DLD1 (cell line): ENCODE measurements around the gene COL4A1.

Experiments used
- in situ Hi-C: cut with HindIII; loops from 2 replicates; pipeline ENCODE4 v1.10.0; 2017; ENCODE audit warnings: low sequenced_read_pairs

COL4A1 gene

DNA sequence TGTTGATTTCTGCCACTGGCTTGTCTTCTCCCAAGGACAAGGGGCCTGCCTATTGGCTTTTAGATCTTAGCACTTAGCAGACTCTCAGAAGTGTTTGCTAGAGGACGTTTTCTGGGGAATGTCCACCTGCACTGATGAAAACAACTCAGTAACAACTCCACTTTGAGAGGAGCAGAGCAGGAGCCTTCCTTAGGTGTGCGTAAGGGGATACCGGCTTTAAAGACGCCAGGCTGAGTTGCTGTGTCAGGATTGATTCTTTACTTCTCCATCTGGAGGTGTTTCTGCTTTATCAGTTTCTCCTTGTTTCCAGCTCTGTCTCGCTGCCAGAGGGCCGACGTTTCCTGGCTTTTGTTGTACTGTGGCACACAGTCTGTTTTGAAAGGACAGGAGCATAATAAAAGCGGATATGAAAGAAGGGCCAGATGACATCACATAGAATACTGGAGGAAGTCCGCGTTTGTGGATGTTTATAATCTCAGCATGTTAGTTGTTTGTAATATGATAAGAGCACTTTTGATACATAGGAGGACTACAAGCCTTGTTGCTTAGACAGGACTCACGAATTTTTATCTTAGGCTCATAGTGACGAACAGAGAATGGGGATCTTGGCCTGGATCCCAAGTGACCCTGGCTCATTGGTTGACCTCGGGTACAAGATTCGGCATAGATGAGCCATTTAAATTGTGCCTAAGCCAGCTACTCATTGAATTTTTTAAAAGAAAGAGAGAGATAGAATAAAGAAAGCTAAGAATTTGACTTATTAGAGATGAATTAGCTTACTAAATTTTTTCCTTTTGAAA is 34.7 kb upstream of the COL4A1 start:
- in situ Hi-C loops = no loop called here

DNA sequence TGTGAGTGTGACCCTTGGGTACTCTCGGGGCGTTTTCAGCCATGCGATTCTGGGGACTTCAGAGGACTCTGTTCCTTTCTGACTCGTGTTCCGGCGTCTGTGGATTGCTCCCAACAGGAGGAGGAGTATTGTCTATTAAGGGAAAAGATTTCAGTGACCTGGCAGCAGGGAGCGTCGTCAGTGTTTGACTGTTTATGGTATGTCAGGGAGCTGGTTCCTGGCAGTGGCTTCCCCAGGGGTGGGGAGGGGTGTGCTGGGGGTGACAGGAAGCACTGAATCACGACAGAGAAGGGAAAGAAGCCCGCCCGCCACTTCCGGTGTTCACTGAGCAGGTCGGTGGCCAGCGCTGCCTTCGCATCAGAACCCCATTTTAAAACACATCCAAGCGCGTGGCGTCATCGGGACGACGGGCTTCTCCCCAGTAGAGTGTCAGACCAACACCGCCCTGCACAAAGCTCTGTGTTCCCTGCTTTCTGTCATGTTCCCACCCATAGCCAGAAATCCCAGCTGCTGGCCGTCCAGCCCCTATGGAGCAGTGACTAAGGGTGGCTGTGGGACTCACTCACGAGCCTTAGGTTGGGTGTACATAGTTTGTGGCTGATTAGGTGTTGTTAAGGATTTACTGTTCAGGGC is 34.0 kb upstream of the COL4A1 start:
- in situ Hi-C loops = no loop called here

DNA sequence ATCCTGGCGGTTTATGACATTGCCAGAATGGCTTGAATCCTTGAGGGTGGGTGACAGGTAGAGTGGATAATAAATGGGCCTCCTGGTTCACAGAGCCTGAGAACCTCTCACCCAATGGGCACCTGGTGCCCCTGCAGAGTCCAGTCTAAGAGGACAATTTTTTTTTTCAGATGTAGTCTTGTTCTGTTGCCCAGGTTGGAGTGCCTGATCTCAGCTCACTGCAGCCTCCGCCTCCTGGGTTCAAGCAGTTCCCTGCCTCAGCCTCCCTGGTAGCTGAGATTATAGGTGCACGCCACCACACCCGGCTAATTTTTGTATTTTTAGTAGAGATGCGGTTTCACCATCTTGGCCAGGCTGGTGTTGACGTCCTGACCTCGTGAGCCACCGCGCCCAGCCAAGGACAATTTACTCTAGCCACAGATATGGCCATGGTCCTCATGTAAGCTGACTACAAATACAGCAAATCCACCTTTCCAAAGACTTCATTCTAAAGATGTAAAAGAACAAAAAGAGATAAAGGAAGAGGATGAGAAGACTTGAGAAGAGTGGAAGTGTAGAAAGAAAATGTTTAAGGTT is 33.1 kb upstream of the COL4A1 start:
- in situ Hi-C loops = no loop called here

DNA sequence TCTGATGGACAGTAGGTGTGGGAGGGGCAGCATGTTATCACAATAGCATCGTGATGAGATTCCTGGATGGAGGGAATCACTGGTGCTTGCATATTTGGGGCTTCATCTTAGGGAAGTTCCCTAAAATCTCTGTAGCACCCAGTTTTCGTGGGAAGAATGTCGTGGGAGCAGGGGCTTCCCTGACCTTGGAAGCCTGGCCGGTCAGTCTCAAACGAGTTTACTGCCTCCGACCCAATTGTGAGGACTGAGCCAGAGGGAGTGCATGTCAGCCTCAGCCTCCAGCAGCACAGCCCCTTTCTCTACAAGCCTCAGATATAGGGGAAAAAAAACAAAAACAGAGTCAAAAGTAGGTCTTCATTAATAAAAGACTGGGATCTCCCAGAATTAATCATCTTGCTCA is 32.3 kb upstream of the COL4A1 start:
- in situ Hi-C loops = no loop called here

DNA sequence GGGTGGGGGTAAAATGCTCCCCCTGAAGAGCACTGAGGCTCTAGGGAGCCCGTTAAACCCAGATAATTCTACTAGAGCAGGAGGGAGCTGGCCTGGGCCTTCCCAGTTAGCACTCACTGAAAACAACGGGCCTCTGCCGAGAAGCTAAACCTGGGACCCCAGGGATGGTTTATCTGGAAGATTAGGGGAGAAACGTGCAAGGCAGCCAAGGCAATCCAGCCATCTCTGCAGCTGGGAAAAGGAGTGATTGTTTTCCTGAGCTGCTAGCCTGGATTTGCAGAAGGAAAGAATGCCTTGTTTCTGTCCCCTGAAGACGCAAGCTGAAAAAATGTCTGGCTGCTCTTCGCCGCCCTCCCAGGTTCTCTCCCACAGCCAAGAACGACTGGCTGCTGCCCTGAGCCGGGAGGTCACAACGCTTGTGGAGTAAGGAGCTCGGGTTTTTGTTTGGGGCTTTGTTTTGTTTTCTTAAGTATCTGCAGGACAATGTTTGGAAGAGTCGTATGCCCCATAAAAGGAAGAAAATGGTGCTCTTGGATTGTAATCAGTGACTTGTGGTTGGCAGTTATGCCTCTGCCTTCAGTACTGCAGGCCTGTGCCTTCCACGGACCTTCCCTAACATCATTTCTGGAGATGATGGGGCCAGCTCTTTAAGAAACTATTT is 31.6 kb upstream of the COL4A1 start:
- in situ Hi-C loops = no loop called here

DNA sequence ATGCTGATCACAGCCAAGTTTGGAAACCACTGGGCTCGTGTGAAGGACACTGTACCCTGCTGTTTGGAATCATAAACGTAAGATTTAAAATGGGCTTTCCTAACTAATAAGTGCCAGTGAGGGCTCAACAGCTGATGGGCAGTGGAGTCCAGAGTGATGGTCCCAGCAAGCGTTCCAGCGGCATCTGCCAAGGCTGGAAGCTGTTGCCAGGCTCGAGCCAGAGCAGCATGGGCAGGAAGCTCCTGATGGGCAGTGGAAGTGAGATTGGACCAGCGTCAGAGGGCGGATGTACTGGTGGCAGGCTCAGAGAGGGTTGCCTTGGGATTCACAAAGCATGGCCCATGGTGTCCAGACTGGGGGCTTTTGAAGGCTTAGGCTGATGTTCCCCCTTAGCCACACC is 30.3 kb upstream of the COL4A1 start:
- in situ Hi-C loops = no loop called here

DNA sequence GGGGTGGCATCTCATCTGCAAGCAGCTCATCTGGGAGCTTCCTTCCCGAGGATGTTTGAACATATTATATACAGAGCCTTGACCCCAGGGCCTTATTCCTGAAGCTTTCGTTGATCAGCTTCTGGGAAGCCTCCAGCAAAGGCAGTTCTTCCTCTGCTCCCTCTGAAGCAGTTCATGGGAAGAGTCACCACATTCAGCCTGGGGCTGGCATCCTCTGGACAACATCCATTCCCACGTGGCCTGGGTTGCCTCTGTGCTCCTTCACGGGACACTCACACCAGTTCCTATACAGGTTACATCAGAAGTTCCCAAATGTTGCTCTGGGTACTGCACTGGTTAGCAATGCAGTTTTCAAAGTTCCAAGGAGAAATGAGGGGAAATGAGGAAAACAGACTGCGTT is 29.7 kb upstream of the COL4A1 start:
- in situ Hi-C loops = no loop called here

DNA sequence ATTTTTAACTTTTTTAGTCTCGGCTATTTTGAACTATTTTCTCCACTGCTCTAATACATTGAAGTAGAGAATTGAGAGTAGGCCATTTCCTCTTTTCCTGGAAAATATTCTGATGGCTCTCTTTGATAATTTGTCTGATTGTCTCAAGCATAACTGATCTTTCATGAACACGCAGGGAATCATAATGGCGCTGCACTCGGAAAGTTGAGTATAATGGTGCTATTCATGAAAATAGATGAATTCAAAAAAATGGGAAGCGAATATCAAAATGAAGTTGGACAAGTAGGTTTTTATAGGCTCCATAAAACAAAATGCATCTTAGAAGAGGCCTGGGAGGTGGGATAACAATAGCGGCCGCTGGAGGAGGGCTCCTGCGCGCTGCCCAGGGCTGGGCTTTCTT is 29.2 kb upstream of the COL4A1 start:
- in situ Hi-C loops = no loop called here

DNA sequence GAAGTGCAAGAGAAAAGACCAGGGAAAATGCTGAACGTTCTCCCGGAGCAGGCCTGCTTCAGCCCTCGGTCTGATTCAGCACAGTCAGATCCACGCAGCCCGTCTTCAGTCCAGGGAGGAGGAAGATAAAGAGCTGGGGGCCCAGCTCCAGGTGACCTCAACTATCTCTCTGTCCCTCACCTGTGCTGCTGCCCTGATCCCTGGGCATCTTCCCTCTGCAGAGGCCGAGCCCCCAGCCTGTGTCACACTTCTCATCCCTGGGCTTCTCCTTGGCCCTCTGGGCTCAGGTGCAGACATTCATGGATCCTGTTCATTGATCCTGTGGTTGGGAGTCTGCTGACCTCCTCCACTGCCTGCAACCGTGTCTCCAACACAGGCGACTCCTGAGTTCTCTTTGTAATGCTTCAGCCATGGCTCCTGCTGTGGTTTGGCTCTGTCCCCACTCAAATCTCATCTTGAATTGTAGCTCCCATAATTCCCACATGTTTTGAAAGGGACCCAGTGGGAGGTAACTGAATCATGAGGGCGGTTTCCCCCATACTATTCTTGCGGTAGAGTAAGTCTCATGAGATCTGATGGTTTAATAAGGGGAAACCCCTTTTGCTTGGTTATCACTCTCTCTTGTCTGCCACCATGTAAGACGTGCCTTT is 28.0 kb upstream of the COL4A1 start:
- in situ Hi-C loops = no loop called here

DNA sequence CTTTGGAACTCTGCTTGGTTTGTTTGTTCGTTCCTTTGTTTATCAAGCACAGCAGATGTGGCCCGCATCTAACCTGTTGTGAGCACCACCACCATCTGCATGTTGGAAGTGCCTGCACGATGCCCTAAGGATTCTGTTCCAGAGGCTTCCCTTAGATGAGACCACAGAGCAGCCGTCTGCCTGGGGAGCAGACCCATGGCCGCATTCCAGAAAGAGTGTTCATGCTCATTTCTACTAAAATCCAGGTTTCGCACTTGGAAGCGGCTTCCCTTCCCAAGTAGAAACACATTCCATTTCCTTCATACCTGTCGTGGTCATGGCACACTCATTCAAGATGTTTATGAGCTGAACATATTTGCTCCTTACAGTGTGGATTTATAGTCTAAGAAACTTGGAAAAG is 27.3 kb upstream of the COL4A1 start:
- in situ Hi-C loops = no loop called here

DNA sequence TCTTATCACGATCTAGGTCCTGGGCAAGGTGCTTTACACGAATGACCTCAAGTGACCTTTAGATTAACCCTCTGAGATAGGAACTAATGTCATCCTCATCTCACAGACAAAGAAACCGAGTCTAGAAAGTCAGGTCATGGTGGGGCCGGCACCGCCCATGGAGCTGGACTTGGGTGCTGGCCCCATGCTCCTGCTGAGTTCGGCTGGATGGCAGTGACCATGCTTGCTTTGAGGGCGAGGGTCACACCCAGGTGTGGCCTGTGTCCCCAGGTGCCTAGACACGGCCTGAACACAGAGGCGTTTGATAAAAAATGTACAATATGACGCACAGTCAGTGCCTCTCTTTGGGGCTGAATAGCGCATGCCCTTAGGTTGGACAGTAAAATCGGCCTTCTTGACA is 26.9 kb upstream of the COL4A1 start:
- in situ Hi-C loops = no loop called here

DNA sequence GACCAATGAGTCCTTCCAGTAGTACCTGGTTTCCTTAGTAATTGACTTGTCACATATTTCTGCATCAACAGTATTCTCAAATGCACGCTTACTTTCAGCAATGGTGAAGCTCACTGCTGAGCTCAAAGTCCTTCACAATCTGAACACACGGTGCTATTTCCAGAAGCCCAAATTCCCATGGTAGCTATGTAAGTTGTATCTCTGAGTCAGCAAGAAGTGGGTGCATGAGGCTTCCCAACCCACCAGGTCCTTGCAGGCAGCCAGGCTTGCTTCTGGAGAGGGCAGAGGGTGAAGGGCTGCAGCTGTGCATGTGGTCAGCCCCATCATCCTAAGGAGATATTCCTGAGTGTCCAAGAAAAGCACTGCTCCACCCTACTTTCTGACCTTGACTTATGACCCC is 25.8 kb upstream of the COL4A1 start:
- in situ Hi-C loops = no loop called here

DNA sequence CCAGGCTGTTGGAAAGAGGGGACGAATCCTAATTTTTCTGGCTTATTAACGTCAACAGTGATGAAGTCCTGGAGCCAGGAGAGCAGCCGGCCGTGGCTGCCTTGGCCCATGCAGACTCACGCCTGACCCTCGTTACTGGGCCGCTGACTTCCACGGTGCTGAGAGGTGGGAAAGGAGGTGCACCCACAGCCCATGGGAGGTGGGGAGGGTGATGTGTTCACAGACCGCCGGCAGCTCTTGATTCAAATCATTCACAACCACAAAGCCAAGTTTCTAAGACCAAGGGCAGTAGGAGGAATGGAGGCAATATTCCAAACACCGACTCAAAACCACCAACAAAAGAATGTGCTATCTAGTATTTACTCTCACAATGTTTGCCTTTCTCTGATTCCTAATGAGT is 24.4 kb upstream of the COL4A1 start:
- in situ Hi-C loops = no loop called here

DNA sequence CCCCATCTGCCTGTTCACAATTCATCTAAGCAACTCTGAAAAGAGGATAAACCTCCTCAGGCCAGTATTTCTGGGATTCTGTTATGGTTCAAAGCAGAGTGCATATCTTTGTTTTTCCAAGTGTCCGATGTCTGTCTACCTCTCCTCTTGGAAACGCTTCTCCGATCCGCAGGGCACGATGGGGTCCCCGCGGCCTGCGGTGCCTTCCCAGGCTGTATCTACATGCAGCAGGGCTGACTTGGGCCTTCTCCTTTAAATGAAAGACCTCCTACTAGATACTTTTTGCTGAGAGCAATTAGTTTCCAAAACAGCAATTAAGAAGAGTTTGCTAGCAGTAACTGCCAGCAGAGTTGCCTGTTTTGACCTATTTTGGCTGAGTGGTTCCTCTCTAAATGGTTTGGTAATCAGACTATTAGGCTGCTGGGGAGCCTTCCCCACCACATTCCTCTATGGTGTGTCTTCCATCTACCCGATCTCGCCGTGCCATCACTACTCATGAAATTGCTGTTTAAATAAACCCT is 23.6 kb upstream of the COL4A1 start:
- in situ Hi-C loops = no loop called here

DNA sequence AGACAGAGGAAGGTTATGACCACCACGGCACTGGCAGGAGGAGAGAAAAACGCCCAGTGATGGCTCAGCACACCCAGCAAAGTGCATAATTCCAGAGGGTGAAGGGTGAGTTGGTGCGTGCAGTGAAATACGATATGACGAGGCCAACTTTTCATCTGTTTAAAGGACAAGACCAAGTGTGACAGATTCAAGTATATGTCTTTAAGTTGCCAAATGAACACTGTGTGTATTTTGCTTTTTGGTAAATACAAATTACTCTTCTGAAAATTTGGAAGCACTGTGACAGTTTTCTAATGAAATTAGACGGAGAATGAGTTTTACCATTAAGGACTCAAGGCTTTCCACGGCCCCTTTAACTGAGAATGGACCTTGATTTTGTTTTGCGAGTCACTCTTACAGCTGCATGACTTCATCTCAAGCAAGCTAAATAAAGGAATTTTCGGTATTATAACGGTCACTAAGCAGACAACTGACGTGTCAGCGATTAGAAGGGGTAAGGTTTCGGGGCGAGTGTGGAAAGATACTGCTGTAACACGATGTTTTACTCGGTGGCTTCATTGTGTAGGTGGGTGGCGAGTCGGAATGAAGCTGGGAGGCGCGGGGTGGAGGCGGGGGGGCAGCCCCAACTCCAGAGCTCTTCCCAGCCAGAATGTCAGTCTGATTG is 23.0 kb upstream of the COL4A1 start:
- in situ Hi-C loops = no loop called here

DNA sequence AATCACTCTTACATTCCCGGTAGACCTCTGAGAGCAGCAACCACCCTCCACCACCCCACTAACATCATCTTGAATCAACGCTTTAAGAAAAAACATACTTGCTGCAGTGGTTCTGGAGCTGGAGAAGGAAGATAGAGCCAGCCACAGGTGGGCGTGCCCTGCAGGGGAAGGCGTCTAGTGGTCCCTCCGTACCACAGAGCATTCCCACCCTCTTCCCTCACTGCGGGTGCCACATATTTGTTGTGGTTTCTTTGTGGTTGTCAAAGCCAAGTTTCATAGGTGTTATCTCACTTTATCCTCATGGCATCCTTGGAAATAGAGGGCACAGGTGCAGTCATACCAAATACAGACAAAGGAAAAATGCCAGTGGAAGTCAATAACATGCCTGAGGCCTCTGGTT is 22.3 kb upstream of the COL4A1 start:
- in situ Hi-C loops = no loop called here

DNA sequence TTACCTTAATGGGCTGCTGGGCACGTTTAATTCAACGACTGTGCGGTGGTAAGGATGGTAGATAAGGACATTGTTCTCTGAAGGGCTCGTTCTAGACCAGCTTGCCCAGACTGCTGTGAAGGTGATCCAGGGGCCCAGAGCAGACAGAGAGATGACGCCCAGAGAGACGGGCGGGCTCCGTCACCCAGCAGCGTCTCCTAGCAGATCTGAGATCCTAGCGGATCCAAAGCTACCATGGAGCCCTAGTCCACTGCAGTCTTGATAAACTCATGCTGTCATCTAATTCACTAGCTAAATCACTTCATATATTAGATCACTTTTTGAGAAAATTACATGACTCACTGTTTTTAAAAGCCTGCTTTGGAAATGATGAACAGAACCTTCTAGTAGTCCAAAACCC is 21.6 kb upstream of the COL4A1 start:
- in situ Hi-C loops = no loop called here

DNA sequence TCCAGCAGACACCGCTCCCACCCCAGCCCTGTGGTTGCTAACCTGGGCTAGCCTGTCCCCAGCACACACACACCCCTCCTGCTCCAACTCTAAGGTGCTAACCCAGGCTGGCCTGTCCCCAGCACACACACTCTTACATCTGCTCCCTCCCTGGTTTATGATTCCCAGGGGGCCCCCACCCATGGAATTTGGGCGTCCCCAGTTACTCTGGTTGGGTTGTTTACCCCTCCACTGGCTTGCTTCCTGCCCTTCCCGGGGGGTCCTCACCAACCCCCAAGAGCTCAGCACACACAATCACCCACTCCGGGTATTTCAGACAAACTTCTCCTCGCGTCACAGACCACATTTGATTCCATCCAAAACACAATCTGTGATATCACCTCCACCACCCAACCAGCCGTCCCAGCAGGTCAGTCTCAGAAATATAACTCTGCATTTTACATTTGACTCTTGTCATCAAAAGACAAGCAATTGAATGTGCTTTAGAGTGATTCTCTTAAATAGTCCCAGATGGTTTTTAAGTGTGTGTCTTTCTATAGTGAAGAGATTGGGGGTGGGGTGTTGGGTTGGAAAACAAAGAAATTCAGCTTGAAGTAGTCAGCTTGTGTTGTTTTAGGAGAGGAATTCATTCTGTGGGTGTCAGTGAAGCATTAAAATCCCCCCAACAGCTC is 20.2 kb upstream of the COL4A1 start:
- in situ Hi-C loops = no loop called here

DNA sequence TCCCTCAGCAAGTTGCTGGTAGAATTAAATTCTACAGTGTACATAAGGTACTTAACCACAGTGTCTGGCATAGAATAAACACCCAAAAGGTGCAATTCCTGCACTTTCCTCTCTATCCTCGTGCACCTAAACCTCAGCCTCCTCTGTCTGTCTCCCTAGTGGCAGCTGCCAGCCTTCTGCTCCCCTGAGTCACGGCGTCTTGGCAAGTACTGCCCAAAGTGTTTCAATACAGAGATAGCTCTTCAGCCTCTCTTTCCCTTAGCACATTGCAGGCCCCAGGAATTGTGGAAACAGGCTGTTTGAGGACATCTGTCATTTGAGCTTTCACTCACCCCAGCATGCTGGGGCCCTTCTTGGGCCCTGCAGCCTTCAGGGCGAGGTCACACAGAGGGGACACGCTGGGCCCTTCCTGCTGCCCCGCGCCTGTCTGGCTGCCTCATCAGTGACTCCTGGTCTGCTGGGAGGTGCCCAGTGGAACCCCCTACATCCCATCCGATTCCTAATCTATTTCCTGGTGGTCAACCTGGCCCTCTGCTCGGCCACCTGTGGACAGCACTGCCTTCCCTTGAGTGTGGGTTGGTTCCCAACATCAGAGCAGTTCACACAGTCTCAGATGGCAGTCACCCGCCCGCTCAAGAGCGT is 19.4 kb upstream of the COL4A1 start:
- in situ Hi-C loops = no loop called here
